Panc1 (cell line): Measurements from ENCODE around the gene FAM187B.

ENCODE experiments used
- CTCF ChIP-seq: fragments of 450-650 bp; IDR thresholded peaks from 2 replicates; pipeline ENCODE4 v1.5.1; 2017; ENCODE audit warnings: mild to moderate bottlenecking
- POLR2AphosphoS5 ChIP-seq: IDR thresholded peaks from 2 replicates; pipeline ENCODE4 v1.6.1; 2012; ENCODE audit warnings: mild to moderate bottlenecking, low read depth, low read length, moderate library complexity
- TCF7L2 ChIP-seq: IDR thresholded peaks from 2 replicates; pipeline ENCODE4 v1.6.1; 2011; ENCODE audit warnings: mild to moderate bottlenecking, low read depth, low read length, inconsistent platforms

- no peak for TF ChIP-seq CTCF
- TF ChIP-seq TCF7L2 = no peak
- no peak; the same call in 1 of the 2 replicates for TF ChIP-seq POLR2AphosphoS5
Measured at GRCh38 chr19:35265126-35265899, 36.8 kb upstream of the FAM187B start.
